Muscle of arm (tissue), 12 donors: ENCODE data around the gene GRIN1. TPM values are rescaled to one million over a fixed set of nuclear protein-coding genes. Genes with fewer than 3 reads are reported as not detected.

Experiments
- DNase-seq: peaks from one replicate; pipeline ENCODE4 v3.0.0-alpha.2; 2013
- polyA plus RNA-seq, 12 donors: library from polyadenylated mRNA; unstranded; fragments of 120-200 nt; gene quantifications; one replicate each; pipeline ENCODE4 v1.2.1, GENCODE V29; 2013; ENCODE audit not compliant: insufficient read length in 12 of 12

GRIN1 gene
- polyA plus RNA-seq, 12 donors: 0.09 to 0.84 (median 0.14) TPM; not detected in 8

GRCh38 chr9:137163805-137164204, 24.9 kb downstream of the GRIN1 start:
- DNase-seq: no peak

DNA sequence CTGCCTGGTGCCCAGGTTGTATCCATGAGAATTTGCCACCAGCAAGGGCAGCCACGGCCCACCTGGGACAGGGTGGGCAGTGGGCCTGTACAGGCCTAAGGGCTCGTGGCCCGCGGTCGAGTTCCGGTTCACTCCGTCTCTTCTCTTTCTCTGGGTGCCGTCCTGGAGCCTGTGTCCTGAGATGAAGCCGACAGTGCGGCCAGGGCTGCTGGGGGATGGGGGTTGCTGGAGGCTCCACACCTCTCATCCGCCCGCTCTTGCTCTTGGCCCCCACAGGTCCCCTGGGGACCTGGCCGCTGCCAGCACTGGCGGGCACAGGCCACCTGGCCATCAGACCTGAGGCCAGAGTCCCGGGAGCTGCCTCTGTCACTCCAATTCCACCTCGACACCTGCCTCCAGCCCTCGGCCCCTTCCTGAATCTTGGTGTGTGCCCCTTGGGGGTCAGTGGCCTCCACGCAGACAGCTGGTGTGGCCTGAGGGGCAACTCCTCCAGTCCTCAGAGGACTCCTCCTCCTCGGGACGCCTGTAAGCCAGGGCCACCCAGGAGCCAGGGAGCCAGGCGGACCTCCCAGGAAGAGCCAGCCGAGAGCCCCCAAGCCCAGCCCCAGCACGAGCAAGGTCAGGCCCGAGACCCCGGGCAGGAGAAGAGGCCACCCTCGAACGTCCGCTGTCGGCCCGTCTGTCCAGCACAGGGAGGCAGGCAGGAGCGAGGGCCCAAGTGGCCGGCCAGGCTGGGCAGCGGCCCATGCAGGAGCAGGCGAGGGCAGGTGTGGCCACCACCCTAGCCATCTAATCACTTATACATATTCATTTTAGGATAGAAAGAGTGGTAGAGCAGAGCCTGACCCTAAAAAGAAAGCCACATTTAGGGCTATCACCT, 25.7 kb downstream of the GRIN1 start:
- DNase-seq: no peak

DNA sequence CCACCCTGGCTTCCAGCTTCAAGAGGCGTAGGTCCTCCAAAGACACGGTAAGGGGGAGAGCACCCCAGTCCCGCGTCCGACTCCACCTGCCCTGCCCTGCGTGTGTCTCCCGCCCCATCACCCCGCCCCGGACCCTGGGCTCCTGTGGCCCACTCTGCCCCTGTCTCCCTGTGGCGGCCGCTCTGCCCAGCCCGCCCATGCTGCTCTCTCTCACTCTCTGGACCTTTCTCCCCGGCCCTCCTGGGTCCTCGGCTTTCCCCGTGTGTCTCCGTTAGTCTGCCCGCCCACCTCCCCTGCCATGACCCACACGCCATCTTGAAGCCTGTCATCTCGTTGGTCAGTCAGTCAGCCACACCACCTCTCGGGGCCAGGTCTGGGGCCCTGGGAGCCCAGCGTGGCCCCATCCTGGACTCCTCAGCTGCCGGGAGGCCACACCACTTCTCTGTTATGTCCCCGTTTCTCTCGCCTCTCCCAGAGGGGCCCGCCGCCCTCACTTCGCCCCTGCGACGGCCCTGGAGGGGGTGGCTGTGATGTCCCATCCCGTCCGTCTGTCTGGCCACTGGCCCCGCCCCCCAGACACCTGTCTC, 26.4 kb downstream of the GRIN1 start:
- DNase-seq: no peak

GRCh38 chr9:137166380-137167229, 27.7 kb downstream of the GRIN1 start:
- no peak for DNase-seq

GRCh38 chr9:137167277-137167746, 28.4 kb downstream of the GRIN1 start:
- no peak for DNase-seq

DNA sequence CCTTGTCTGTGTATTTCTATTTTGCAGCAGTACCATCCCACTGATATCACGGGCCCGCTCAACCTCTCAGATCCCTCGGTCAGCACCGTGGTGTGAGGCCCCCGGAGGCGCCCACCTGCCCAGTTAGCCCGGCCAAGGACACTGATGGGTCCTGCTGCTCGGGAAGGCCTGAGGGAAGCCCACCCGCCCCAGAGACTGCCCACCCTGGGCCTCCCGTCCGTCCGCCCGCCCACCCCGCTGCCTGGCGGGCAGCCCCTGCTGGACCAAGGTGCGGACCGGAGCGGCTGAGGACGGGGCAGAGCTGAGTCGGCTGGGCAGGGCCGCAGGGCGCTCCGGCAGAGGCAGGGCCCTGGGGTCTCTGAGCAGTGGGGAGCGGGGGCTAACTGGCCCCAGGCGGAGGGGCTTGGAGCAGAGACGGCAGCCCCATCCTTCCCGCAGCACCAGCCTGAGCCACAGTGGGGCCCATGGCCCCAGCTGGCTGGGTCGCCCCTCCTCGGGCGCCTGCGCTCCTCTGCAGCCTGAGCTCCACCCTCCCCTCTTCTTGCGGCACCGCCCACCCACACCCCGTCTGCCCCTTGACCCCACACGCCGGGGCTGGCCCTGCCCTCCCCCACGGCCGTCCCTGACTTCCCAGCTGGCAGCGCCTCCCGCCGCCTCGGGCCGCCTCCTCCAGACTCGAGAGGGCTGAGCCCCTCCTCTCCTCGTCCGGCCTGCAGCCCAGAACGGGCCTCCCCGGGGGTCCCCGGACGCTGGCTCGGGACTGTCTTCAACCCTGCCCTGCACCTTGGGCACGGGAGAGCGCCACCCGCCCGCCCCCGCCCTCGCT, 29.0 kb downstream of the GRIN1 start:
- DNase-seq: no peak

DNA sequence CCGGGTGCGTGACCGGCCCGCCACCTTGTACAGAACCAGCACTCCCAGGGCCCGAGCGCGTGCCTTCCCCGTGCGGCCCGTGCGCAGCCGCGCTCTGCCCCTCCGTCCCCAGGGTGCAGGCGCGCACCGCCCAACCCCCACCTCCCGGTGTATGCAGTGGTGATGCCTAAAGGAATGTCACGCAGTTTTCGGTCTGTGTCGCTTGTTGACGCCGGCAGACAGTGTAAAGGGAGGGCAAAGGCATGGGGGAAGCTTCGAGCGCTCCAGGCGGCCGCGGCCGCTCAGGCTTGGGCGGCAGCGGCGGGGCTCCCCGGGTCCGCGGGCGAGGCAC, 29.6 kb downstream of the GRIN1 start:
- DNase-seq: no peak

GRCh38 chr9:137168904-137169856, 30.2 kb downstream of the GRIN1 start:
- peak; percentile 25 for DNase-seq

DNA sequence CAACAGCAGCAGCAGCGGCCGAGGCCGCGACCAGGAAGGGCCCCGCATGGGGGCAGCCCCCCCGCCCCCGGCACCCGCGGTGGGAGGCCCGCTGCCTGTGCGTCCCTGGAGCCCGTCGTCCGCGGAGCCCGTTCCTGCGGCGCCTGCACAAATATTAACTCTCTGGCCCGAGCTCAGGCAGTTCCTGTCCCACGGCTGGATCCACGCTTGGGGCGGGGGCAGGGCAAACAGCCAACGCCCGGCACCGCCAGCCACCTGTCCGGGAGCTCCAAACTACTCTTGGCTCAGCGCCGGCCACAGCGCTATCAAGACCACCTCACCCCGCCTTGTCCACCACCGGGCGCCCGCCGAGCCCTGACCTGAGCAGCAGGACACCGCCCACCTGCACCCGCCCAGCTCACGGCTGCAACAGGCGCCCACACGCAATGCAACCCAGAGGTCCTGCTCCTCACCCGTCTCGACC, 31.0 kb downstream of the GRIN1 start, which contains the start of gene LRRC26:
Gene LRRC26, minus strand, starts transcription at position 156 of the 463 bp plus-strand sequence. Its CDS starts 108 bp downstream, at position 48.
- no peak for DNase-seq

GRCh38 chr9:137170486-137171148, 31.7 kb downstream of the GRIN1 start:
- no peak for DNase-seq

GRCh38 chr9:137171149-137171900, 32.4 kb downstream of the GRIN1 start:
- no peak for DNase-seq

DNA sequence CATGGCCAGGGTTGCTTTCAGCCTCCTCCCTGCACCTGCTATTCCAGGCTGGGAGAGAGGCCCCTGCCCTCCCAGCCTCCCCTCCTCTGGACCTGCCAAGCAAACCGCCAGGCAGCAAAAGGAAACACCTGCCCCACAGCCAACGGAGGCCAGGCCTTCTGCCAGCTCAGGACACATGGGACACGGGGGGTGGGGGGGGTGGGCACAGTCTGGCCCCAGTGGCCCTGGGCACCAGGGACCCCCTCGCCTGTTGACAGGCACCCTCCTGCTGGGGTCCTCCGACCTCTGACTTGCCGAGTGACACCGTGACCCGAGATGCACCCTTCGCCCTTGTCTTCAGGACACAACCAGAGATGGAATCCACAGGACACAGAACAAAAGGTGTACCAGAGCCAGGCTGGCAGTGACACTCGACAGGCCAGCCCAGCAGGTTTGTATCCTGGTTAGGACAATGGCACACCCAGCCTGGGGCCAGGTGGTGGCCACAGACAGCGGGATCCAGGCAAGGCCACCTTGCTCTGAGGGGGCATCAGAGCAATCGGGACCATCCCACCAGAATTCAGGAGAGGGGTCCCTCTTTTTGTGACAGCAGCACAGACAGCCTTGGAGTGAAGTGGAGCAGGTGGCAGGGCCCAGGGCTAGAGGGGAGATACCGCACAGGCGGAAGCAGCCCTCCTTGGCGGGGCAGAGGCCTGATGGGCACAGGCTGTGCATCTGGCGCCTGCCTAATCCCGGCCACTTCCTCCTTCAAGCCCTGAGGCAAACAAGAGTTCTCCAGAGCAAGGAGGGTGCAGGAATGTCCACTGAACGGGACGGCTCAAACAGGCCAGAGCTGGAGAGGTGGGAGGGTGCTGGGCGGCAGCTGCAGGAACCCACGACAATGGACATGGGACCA, 34.2 kb downstream of the GRIN1 start:
- DNase-seq: no peak

GRCh38 chr9:137173796-137174664, 35.1 kb downstream of the GRIN1 start:
- DNase-seq: no peak

DNA sequence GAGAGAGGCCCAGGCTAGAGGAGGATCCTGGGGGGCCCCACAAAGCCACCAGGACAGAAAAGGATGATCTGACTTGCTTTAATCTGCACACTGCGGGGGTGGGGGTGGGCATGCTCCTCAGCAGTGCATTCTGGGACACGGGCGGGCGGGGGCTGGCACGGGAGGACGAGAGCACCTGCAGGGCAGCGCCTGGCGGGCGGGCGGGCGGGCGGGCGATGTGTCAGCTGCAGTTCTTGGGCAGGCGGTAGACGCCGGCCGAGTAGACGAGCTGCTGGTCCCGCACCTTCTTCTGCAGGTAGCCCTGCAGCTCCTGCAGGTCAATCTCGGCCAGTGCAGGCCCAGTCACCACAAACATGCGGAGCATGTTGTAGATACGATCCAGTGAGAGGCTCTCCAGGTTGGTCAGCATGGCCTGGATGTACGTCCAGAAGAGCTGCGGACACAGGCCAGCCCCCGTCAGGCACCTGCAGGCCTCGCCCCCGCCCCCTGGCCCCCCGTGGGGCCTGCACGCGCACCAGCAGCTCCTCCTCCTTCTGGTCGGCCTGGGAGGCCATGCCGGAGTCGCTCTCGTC, 35.9 kb downstream of the GRIN1 start:
- no peak for DNase-seq

- DNase-seq: no peak
Measured at GRCh38 chr9:137175345-137175961, 36.5 kb downstream of the GRIN1 start.
